CD4-positive, alpha-beta T cell treated with Interleukin-6 for 4 hours (primary cell): ENCODE data around the gene EED.
"Not testable (repeated sequence)": the region's sequence is repeated elsewhere in the genome, so short reads cannot be mapped to it uniquely, and the experiment has no call there.

Source experiments
- DNase-seq: peaks from one replicate; pipeline ENCODE4 v3.0.0-alpha.2; 2020; ENCODE audit warnings: mixed read lengths

Gene EED

DNA sequence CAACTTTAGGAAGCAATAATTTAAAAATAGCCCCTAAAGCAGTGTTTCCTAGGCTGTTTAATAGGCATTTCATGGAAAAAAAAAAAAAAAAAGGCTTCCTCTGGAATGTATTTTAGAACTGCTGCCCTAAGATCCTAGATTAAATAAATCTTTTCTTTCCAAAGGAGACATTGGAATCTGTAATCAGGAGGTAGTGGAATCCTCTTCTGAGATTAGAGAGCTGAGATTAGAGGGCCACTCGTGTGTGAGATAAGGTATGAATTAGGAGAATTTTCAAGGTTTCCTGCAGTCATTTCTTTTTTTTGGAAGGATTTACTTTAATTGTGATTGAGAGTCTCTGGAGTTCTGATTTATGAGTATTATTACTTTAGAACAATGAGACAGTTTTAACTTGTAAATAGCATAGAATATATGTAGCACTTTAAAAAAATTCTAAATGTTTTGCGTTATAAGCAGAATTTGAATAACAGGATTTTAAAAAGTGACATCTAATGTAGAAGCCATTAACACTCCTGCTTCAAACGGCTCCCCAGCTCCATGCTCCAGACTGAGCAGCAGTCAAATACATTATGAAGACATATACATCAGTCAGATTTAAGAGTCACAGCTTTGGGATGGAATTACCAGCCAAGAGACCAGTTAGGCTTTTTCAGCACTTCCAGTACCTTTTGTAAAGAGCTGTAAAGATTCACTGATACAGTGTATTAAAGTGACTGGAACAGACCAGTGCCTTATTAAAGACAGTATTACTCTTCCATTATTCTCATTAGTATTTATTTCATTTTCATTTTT lies 5.0 kb downstream of the EED start:
- DNase-seq: no peak

DNA sequence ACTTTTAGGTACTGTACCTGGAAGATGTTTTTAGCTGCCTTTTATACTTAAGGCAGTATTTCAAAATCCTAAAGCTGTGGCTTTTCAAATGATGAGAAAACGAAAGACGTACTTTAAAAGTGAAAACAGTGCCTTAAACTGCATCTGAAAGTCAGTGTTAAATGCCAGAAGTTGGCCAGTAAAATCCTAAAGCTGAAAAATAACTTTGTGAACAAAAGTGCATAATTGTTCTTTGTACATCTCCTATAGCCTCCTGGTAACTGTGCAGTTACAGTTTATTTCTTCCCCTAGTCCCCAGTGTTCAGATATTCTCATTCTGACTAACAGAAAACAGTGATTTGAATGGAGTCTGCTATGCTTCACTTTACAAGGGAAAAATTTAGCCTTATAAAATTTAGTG lies 6.8 kb downstream of the EED start:
- DNase-seq: no peak

DNA sequence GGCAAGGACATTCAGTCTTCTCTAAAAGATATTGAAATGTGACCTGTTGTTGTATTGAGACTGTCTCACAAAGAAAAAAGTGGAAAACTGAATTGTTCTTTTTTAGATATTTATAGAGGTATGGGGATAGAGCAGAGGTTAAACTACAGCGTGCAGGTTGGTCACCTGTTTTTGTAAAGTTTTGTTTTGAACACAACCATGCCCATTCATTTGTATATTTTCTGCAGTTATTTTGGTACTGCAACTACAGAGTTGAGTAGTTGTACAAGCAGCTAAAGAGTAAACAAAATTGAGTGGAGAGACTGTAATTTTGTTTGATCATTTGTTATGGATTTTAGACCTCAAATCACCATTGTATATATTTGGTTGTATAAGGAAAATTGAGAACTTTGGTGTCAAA lies 11.3 kb downstream of the EED start:
- DNase-seq: no peak

DNA sequence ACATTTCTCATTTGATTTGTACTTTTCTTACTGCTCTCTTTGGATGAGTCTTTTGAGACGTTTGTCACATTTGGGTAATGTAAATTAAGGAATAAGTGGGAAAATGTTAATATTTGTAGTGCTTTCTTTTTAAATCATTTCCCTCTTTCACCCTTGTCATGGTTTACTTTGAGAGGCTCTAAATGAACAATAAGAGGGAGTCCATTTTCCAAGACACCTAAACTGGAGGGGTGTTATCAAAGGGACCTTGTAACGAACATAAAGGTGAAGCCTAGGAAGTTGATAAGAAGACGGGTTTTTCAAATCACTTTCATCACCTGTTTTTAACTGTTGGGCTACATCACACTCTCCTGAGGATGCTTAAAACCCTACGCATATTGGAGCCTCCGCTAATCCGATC lies 12.1 kb downstream of the EED start:
- no peak for DNase-seq

DNA sequence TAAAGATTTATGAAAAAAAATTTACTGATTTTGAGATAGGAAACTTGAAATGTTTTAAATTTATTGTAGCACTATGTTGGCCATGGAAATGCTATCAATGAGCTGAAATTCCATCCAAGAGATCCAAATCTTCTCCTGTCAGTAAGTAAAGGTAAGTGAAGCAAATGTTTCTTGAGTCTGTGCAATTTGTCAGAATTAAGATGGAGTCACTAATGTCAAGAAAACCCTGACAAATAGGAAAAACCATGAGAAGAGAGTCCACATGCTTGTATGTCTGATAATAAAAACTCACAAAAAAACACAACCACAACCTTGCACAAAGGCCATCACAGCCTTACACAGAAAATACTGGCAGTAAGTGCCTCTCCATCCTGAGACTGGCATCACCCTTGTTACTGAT lies 12.9 kb downstream of the EED start:
- no peak for DNase-seq

DNA sequence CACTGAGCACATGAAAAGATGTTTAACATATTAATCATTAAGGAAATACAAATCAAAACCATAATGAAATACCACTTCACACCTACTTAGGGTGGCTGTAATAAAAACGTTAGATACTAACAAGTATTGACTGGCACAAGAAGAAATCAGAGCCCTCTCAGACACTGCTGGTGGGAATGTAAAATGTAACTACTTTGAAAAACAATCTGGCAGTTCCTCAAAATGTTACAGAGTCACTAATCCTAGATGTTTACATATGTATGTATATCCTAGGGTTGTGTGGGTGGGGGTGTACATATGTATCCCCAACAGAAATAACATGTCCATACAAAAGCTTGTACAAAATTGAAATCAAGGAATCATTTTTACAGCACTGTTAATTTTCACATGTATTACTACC lies 15.2 kb downstream of the EED start:
- no peak for DNase-seq

DNA sequence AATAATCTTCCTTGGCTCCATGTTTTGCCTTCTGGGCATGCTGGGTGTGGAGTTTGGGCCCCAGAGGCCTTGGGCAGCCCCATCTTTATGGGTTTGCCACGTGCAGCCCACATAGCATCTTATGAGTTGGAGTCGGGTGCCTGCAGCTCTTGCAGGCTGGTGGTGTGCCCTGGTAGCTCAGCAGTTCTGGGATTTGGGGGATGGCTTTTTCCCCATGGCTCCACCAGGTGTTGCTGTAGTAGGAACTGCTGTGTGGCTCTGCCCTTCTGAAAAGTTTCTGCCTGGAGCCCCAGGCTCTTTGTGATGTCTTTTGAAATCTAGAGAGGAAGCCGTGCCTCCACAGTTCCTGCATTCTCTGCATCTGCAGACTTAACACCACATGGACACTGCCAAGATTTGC lies 16.8 kb downstream of the EED start:
- DNase-seq: no peak

DNA sequence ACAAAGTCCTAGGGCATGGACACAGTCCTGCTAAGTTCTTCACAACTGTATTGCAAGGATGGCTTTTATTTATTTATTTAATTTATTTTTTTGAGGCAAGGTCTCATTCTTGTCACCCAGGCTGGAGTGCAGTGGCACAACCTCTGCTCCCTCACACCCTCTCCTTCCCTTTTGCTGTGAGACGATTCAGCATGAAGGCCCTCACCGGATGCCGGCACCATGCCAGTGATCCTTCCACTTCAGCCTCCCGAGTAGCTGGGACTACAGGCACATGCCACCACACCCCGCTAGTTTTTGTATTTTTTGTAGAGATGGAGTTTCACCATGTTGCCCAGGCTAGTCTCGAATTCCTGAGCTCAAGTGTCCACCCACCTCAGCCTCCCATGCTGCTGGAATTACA lies 17.8 kb downstream of the EED start:
- DNase-seq: no peak

DNA sequence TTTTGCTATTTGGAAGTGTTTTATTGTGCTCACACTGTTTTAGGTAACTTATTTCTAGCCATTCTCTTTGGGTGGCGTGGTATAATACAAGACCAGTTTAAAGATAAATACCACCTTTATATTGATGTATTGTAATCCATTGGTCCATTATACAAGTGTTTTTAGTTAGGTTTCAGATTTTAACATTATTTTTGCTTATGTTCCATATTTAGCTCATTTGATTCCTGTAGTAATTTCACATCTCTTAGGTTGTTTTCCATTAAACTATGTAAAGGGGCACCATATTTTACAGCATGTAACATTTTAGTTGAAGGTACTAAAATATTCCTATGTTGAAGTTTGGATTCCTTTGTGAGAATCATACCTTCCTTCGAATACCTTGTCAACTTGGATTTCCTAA lies 20.1 kb downstream of the EED start:
- DNase-seq: no peak

DNA sequence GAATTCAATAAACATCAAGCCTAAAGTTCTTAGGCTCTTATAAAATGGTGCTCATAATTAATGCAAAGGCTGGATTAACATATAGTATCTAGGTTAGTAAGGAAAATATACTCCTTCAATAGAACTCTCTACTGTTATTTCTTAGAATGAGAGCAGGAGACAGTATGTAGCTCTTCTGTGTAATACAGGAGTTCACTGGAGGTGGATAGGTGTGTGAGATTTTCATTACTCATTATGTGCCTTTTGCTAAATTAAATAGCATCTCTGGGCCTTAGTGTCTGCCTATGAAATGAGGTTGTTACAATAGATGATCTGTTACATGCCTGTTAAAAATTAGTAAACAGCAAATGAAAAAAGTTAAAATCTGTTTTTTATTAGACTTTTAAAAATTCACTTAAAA lies 20.6 kb downstream of the EED start:
- no peak for DNase-seq

DNA sequence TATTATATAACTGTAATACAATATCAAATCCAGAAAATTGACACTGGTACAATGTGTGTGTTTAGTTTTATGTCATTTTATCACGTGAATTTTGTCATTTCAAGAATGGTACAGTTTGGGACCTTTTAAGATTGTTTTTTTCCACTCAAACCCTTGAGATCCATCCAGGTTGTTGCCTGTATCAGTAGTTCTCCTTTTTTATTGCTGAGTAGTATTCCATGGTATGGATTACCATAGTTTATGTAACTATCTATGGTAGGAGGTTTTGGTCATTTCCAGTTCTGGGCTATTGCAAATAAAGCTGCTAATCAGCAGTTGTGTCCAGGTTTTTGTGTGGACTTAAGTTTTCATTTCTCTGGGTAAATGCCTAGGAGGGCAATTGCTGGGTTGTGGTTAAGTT lies 25.1 kb downstream of the EED start:
- DNase-seq: no peak

DNA sequence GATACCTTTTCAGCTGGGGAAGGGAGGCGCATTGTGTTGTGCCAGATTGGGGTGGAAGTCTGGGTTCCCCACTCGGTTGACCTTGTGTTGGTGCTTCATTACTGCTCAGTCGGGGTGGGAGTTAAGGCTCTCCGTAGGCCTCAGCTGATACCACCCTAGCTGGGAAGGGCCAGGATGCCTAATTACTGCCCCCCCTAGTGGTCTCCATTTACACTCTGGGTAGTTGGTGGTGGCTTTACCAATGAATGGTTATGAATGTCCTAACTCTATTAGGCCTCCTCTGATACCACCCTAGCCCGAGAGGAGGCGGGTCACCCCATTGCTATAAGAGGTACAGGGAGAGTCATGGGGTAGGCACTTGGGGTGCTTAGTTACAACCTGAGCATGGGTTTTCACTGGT lies 29.9 kb downstream of the EED start:
- no peak for DNase-seq

DNA sequence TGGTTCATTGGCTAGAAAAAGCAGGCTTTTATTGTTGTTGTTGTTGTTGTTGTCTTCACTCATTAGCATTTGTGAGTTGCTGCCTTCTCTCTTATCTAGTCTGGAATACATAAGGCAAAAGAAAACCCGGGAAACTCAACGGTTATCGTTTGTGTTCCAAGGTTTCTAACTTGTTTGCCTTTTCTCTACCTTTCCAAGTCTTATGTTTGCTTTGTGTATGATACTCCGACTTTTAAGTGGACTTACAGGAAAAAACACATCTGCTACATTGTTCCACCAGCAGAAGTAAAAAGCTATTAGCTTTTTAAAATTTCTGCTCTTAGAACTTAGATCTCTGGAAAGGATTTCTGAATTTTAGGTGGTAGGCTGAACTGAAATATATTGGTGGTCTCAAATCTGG lies 30.4 kb downstream of the EED start:
- no peak for DNase-seq

DNA sequence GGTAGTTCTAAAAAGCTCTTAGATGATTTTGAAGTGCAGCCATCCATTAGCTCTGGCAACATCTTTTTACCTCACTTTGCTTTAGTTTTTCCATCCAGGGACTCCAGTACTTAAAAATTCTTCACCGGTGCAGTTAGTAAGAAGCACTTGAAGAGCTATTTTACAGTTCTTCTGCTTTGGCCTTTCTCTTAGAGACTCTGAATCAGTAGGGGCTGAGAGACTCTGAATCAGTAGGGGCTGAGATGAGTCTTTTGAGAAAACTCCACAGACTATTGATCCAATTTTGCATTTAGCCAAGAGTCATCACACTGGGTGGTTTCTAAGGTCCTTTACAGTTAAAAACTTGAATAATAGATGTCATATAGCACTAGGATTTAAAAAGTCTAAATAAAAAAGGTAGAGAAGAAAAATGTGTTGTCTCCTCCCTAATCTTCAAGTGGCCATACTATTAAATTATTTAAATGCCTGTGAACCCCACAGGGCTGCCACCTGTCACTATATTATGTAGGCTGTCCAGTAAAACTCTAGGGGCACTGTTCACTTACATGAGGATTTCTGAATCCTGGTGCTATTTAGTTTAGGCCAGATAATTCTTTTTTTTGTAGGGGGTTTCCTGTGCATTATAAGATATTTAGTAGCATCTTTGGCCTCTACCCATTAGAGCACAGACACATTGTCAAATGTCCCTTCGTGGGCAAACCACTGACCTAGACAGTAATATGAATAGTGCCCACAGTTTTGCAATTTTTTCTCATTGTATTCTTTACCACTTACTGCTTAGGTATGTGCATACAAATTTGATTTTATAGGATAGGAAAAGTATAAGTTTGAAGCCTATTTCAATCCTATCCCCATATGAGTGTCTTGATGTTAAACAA lies 31.2 kb downstream of the EED start:
- DNase-seq: no peak

DNA sequence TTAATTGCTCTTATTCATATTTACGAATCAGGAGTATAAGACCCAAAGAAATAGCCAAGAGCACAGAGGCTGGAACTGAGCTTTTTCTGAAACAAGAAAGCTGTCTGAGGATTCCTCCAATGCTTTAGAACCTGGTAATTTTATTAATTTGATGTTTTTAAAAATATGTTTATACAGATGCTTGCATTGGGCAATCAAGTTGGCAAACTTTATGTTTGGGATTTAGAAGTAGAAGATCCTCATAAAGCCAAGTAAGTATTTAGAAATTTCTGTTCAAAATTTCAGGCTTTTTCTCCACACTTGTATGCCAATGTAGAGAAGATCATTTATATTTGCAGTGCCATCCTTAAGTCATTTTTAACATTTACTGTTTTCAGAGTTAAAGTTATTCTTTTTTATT lies 33.2 kb downstream of the EED start:
- no peak for DNase-seq

DNA sequence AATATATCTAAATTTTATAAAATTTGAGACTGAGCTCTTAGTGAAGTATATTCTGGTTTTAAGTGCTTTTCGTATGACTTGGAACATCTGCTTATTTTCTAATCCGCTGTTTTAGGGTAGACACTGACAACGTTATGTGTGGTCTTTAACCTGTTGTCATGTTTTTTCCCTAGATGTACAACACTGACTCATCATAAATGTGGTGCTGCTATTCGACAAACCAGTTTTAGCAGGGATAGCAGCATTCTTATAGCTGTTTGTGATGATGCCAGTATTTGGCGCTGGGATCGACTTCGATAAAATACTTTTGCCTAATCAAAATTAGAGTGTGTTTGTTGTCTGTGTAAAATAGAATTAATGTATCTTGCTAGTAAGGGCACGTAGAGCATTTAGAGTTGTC lies 33.7 kb downstream of the EED start:
- no peak for DNase-seq

DNA sequence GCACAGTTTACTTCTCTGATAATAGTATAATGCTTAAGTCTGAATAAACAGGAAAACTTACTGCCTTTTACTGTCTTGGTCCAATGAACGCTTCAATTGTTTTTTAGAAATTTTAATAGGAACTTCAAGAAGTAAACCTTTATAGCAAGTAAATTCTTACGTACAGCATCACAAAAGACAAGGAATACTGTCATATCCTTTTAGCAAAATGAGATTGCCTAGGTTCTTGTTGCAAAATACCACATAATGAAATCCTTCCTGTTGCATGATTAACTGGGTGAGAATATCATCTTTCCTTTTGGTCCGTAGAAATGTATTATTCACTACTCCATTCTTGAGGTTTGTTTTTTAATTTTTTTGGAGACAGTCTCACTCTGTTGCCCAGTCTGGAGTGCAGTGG lies 35.2 kb downstream of the EED start:
- no peak for DNase-seq

DNA sequence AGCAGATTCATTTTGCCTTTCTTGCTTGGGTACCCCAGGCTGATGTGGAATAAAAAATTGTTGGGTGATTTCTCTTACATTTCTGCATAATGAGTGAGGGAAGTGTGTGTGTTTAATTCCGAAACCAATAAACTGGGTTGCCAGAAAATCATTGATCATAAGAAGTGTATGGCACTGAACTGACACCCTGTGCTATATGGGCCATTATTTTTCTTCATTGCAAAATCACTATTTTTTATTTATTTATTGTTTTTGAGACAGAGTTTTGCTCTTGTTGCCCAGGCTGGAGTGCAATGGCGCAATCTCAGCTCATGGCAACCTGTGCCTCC lies 42.9 kb downstream of the EED start:
- no peak for DNase-seq

DNA sequence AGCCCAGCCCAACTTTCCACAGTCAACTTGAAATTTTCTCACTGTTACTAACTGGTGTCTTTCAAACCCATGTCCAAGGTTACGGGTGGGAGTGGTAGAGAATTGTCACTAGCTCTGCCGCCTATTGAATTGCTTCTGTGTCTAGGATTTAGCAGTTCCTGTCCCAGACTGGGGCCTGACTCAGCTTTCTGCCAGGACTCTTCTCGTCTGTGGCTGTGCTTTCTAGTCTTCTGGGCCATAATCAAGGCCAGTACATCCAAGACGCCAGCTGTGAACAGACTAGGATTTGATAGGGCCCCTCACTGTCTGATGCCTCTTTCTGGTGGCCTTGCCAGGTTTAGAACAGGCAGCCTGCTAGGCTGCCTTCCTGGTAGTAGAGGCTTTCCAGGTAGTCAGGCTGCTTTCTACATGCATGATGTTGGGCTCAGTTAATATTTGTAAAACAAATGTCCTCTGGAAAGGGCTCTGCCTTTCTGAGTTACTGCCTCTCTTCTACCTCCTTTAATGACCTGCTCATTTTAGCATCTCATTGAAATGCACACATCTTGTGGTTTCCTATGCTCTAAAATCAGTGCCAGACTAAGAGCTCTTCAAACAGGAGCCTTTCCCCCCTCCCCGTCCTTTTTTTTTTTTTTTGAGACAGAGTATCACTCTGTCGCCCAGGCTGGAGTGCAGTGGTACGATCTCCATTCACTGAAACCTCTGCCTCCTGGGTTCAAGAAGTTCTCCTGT lies 44.4 kb downstream of the EED start:
- no peak for DNase-seq

DNA sequence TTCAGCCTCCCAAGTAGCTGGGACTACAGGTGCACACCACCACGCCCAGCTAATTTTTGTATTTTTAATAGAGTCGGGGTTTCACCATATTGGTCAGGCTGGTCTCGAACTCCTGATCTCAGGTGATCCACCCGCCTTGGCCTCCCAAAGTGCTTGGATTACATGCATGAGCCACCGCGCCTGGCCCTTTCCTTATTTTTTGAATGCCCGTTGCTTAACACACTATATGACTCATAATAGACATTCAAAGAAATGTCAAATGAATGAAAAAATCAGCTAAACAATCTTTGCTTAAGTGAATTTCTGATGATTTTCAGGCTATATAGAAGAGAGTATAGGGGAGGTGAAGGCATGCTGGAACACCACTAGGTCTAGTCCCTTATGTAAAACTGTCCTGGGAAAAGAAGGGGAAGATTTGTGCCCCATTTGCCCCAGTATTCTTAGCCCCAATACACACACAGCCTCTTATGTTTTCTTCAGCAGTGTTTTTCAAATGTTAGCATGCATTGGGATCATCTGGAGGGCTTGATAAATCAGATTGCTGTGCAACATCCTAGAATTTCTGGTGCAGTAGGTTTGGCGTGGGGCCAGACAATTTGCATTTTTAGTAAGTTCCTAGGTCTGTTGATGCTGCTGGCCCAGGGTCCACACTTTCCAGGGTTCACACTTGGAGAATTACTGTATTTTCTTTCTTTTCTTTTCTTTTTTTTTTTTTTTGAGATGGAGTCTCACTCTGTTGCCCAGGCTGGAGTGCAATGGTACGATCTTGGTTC lies 45.1 kb downstream of the EED start:
- DNase-seq: not testable (repeated sequence)

DNA sequence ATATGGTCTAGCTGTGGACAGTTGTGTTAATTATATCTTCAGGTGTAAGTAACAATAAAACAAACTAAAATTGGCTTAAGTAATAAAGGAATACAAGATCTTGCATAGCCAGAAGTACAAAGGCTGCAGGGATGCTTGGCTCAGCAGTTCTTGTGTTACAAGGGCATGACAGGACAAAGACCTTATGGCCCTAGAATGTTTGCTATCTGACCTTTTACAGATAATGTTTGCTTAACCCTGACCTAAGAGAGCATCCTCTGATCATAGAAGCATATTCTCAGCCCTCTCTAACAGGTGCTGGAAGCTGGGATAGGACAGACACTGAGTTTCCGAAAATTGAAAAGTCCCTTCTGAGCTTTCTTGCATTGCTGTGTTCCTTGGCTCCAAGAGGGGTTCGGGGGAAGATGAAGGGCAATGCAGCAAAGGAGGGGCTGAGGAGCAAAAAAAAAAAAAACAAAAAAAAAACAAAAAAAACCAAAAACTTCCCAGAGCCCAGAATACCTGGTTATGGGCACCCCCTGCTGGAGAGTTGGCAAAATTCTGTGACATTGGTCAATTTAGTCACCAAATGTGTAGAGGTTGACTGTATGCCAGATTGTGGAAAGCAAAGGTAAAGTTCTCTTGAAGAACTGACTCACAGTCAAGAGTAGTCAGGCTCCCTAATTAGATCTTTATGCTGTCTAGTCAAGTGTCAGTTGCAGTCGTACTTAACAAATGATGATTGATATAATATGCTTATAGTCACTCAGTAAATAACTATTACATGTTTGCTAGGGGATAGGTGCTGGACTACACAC lies 47.1 kb downstream of the EED start:
- peak; percentile 70 for DNase-seq

DNA sequence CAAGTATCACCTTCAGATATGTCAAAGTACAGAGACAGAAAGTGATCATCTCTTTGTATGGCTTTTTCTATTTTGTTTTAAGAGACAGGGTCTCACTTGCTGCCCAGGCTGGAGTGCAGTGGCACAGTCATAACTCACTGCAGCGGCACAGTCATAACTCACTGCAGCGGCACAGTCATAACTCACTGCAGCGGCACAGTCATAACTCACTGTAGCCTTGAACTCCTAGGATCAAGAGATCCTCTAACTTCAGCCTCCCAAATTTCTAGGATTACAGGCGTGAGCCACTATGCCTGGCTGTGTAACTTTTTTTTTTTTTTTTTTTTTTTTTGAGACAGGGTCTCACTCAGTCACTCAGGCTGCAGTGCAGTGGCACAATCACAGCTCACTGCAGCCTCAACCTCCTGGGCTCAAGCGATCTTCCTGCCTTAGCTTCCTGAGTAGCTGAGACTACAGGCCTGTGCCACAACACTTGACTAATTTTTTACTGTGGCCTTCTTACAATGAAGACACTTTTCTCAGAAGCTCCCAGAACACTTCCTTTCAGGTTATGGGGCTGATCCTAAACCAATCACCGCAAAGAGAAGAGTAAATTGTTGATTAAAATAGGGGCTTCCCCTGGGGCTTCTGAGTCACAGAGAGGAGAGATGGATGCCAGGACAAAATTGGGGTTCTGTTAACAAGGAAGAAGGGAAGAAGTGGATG lies 48.5 kb downstream of the EED start:
- DNase-seq: peak; percentile 15
